DOHH2 (cell line): Measurements from ENCODE around the gene NAA10.

ENCODE experiments used
- EZH2phosphoT487 ChIP-seq: fragments of 200-600 bp; sonication (generic); IDR thresholded peaks from 2 replicates; pipeline ENCODE4 v1.6.1; 2017; ENCODE audit warnings: borderline replicate concordance, mild to moderate bottlenecking, antibody characterized with exemption, low read length, moderate library complexity, mixed read lengths
- TF ChIP-seq, protein P1 (sequence below): fragments of 200-600 bp; sonication (generic); IDR thresholded peaks from one replicate; pipeline ENCODE4 v1.5.1; 2014; ENCODE audit warnings: antibody characterized with exemption, mild to moderate bottlenecking, low read depth, low read length; ENCODE audit not compliant: poor library complexity, severe bottlenecking

GRCh38 chrX:153900831-153901752, 33.7 kb downstream of the NAA10 start:
- TF ChIP-seq, protein P1, sequence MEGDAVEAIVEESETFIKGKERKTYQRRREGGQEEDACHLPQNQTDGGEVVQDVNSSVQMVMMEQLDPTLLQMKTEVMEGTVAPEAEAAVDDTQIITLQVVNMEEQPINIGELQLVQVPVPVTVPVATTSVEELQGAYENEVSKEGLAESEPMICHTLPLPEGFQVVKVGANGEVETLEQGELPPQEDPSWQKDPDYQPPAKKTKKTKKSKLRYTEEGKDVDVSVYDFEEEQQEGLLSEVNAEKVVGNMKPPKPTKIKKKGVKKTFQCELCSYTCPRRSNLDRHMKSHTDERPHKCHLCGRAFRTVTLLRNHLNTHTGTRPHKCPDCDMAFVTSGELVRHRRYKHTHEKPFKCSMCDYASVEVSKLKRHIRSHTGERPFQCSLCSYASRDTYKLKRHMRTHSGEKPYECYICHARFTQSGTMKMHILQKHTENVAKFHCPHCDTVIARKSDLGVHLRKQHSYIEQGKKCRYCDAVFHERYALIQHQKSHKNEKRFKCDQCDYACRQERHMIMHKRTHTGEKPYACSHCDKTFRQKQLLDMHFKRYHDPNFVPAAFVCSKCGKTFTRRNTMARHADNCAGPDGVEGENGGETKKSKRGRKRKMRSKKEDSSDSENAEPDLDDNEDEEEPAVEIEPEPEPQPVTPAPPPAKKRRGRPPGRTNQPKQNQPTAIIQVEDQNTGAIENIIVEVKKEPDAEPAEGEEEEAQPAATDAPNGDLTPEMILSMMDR: no peak
- TF ChIP-seq EZH2phosphoT487: no peak
